ENCODE results near the gene TMEM44.
"Not testable (repeated sequence)": the region's sequence is repeated elsewhere in the genome, so short reads cannot be mapped to it uniquely, and the experiment has no call there.

Gene TMEM44

GRCh38 chr3:194642769-194643168 is 9.6 kb upstream of the TMEM44 start:
- DNase-seq (ENCODE audit: low read depth in 2 of 2): no peak

DNA sequence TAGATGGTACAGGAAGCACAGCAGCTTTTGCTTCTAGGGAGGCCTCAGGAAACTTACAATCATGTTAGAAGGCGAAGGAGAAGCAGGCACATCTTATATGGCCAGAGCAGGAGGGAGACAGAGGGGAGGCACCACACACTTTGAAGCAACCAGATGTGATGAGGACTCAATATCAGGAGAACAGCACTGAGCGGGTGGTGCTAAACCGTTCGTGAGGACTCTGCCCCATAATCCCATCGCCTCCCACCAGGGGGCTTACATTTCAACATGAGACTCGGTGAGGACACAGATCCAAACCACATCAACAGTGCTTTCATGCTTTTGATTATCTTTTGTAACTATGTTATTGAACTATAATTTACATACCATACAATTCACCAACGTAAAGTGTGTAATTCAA is 7.6 kb upstream of the TMEM44 start:
- no peak for DNase-seq (ENCODE audit: low read depth in 2 of 2)

GRCh38 chr3:194638991-194639605 is 5.9 kb upstream of the TMEM44 start:
- DNase-seq (ENCODE audit: low read depth in 2 of 2): no peak

GRCh38 chr3:194637541-194638400 is 4.6 kb upstream of the TMEM44 start:
- DNase-seq (ENCODE audit: low read depth in 2 of 2): no peak

- DNase-seq (ENCODE audit: low read depth in 2 of 2): no peak
Observed at GRCh38 chr3:194637066-194637465, 3.8 kb upstream of the TMEM44 start.

GRCh38 chr3:194632809-194633348 is 340 bp downstream of the TMEM44 start:
- DNase-seq (ENCODE audit: low read depth in 2 of 2): no peak

- no peak for DNase-seq (ENCODE audit: low read depth in 2 of 2)
Observed at GRCh38 chr3:194632226-194632808, 902 bp downstream of the TMEM44 start.

GRCh38 chr3:194631696-194632095 is 1.5 kb downstream of the TMEM44 start:
- DNase-seq (ENCODE audit: low read depth in 2 of 2): no peak

DNA sequence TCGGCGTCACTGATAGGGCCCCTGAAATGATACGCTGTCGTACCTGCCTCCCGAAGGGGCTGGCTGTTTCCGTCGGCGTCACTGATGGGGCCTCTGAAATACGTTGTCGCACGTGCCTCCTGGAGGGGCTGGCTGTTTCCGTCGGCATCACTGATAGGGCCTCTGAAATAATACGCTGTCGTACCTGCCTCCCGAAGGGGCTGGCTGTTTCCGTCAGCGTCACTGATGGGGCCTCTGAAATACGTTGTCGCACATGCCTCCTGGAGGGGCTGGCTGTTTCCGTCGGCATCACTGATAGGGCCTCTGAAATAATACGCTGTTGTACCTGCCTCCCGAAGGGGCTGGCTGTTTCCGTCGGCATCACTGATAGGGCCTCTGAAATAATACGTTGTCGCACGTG is 2.5 kb downstream of the TMEM44 start:
- not testable (repeated sequence) for DNase-seq (ENCODE audit: low read depth in 2 of 2)

GRCh38 chr3:194624956-194625355 is 8.3 kb downstream of the TMEM44 start:
- DNase-seq (ENCODE audit: low read depth in 2 of 2): no peak

GRCh38 chr3:194623449-194624290 is 9.5 kb downstream of the TMEM44 start:
- DNase-seq (ENCODE audit: low read depth in 2 of 2): no peak

DNA sequence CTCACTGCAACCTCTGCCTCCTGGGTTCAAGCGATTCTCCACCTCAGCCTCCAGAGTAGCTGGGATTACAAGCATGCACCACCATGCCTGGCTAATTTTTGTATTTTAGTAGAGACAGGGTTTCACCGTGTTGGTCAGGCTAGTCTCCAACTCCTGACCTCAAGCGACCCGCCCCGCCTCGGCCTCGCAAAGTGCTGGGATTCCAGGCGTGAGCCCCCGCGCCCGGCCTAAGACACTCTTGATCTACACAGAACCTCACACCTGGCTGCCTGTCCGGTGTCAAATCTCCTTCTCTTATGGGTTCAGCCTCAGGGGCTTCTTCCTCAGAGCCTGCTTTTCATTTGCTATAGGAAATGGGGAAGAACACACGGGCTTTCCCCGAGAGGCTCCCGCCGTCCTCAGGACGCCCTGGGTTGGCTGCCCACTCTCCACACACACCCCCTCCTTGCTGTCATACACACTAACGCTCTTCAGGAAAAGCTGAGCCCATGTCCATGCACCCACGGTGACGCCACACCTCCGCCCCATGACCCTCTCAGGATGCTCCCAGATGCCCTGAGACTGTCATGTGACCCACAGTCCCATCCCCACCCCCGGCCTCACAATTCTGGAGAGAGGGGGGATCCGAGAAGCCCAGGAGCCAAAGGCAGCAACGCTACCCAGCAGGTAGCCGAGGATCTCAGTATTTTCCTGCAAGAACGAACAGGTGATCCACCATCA is 10.4 kb downstream of the TMEM44 start:
- no peak for DNase-seq (ENCODE audit: low read depth in 2 of 2)

DNA sequence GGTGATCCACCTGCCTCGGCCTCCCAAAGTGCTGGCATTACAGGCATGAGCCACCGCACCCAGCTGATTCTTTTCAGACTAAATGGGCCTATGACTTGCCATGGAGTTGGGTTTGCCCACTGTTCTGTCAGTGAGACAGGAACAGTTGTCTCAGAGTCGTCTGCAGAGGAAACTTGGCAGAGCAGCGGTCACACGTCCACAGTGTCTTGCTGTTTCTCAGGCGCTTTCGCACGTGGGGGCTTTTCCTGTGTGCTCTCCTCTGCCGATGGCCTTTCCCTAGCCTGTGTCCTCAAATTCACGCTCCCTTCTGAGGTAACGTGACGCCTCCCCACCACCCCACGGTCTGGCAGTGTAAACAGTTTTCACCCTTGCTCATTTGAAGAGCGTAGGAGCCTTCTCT is 11.3 kb downstream of the TMEM44 start:
- DNase-seq (ENCODE audit: low read depth in 2 of 2): no peak

GRCh38 chr3:194620196-194620595 is 13.0 kb downstream of the TMEM44 start:
- DNase-seq (ENCODE audit: low read depth in 2 of 2): no peak

- DNase-seq (ENCODE audit: low read depth in 2 of 2): no peak
Observed at GRCh38 chr3:194619741-194620140, 13.5 kb downstream of the TMEM44 start.

DNA sequence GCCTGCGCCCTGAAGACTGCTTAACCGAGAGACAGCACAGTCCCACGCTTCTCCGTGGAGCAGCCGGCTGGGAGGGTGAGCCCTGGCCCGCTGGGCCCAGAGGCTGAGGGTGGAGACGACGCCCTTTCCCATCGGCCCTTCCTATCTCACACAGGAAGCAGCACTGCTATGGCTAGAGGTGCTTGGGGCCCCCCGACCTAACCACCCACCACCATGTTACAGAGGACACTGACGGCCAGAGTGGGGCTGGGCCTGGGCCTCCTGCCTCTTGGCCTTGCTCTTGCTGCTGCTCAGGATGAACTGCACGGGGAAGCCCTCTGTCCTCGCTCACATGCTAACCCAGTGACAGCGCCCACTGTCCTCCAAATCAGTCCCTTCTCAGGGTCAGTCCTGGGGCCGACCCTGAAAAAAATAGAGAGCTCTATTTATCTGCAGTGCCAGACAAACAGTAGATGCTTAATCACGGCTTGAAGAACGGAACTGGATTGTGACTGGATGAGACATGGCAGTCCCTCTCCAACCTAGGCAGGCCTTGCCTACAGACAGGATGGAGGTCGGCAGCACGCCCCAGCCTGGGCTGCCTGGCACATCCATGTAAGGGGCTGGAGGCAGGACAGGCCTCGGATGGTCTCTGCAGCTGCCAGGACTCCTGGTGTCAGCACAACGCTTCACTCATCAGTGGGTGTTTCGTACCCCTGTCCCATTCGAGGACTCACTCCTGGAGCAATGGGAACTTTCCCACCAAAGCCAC is 14.2 kb downstream of the TMEM44 start:
- no peak for DNase-seq (ENCODE audit: low read depth in 2 of 2)

- DNase-seq (ENCODE audit: low read depth in 2 of 2): no peak
Observed at GRCh38 chr3:194617827-194618226, 15.4 kb downstream of the TMEM44 start.

DNA sequence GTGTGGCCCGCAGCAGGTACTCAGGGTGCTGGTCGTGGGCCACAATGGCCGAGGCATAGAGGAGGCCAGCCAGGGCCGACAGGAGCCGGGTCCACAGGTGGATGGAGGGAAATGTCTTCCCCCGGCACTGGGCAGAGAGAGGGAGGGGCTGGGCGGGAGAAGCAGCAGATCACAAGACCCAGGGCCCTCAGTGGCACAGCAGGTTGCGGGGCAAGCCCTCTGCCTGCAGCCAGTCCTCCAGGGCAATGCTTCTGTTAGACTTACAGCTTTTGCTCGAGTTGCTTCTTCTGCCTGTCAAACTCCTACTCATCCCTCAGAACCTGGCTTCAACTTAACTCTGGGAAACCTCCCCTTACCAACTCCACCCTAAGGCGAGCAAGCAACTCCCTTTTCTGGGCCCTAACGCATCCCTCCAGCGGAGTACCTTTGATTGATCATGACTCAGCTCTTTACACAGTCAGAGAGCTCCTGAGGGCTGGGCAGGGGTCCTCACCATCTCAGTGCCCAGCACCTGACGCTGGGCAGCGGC is 16.0 kb downstream of the TMEM44 start:
- DNase-seq (ENCODE audit: low read depth in 2 of 2): no peak

DNA sequence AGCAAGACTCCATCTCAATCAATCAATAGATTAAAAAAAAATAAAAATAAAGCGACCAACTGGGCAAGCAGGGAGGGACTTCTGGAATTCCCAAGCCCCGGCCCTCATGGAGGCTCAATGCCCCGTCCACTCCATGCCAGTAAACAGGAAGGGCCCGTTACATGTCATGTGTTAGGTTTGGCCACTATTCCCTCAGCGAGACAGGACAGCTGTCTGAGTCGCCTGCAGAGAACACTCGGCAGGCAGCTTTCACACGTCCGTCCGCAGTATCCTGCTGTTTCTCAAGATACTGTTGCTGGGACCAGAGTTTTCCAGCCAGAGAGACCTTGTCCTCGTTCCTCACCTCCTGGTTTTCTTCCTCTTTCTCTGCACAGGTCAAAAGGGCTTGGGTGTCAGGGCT is 18.0 kb downstream of the TMEM44 start:
- DNase-seq (ENCODE audit: low read depth in 2 of 2): no peak

DNA sequence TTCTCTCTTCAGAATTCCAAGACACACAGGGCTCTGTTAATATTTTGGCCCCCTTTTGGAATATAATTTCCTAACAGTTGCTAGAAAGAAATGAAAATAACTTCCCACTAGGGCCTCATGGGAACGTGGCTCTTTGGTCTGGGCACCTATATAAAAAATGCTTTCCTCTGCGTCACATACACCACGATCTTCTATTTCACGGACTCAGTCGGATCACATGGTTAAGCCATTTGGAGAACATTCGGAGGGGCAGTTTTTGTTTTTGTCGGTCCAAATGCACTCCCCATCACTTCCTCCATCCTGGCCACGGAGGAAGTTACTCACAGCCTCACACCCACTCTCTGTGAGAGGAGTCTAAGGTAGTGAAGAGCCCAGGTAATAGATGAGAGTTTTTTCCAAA is 21.0 kb downstream of the TMEM44 start:
- DNase-seq (ENCODE audit: low read depth in 2 of 2): no peak

Measured in fibroblast of skin of left biceps (primary cell).